Measurements from ENCODE around the gene RBM44.
"Not testable (repeated sequence)": the region's sequence is repeated elsewhere in the genome, so short reads cannot be mapped to it uniquely, and the experiment has no call there.

- TF ChIP-seq CTCF (IDR thresholded peaks at IDR 0.05 in 8 of 11, conservative IDR thresholded peaks at IDR 0.05 in 3 of 11); POLR2AphosphoS5 (IDR thresholded peaks at IDR 0.05): not testable (repeated sequence)
These were observed 36.0 kb upstream of the RBM44 start for GRCh38 chr2:237762291-237763182.

All from spleen (tissue), 7 donors.